ENCODE results near the gene B4GALT3.

GRCh38 chr1:161131523-161132409 is 45.5 kb downstream of the B4GALT3 start:
- TF ChIP-seq CTCF (IDR thresholded peaks at IDR 0.05) (no peak), POLR2A (IDR thresholded peaks at IDR 0.05) (no peak), EP300 (IDR thresholded peaks at IDR 0.05) (no peak), POLR2AphosphoS5 (IDR thresholded peaks at IDR 0.05) (no peak)
